DND-41 (cell line): ENCODE measurements around the gene C10orf90.

Experiments
- EZH2 ChIP-seq: IDR thresholded peaks from 3 replicates; pipeline ENCODE4 v1.6.1; 2012; ENCODE audit warnings: borderline replicate concordance, low read depth, mild to moderate bottlenecking, moderate library complexity, low read length, inconsistent platforms; ENCODE audit not compliant: severe bottlenecking
- TF ChIP-seq, protein P1 (sequence below): IDR thresholded peaks from 2 replicates; pipeline ENCODE4 v1.5.1; 2012; ENCODE audit warnings: borderline replicate concordance, low read length, moderate library complexity, mild to moderate bottlenecking; ENCODE audit not compliant: poor library complexity, severe bottlenecking; ENCODE audit errors: extremely low read depth

DNA sequence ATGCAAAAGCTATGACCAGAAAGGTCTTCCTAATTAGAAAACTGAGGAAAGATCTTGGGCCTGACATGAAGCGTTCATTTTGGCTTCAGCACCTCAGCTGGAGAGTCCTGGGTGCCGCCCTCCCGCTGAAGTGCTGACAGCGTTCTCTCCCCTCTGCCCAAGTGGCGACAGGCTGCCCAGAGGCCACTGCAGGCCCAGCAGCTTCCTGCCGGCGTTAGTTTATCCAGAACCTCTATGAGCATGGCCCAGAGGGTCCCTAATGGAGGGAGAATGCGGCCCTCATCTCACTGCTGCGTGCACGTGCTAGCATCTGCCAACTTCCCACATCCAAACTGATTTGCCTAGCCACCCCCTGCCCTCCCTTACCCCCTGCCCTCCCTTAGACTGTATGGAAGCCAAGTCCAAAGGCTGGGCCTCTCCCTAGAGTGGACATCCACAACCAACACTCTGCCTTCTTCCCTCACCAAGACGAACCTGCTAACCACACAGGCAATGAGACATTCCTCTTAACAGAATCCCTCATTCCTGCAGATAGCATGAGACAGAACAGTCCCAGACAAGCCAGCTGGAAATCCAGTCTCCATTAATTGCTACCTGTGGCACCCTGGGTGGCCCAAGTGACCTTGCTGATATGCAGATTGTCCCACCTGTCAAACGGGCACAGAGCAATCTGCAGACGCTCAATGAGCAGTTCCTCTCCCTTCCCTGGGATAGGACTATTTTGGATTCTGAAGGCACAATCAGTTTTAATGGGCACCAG is 108.4 kb downstream of the C10orf90 start:
- TF ChIP-seq EZH2: no peak
- TF ChIP-seq, protein P1, sequence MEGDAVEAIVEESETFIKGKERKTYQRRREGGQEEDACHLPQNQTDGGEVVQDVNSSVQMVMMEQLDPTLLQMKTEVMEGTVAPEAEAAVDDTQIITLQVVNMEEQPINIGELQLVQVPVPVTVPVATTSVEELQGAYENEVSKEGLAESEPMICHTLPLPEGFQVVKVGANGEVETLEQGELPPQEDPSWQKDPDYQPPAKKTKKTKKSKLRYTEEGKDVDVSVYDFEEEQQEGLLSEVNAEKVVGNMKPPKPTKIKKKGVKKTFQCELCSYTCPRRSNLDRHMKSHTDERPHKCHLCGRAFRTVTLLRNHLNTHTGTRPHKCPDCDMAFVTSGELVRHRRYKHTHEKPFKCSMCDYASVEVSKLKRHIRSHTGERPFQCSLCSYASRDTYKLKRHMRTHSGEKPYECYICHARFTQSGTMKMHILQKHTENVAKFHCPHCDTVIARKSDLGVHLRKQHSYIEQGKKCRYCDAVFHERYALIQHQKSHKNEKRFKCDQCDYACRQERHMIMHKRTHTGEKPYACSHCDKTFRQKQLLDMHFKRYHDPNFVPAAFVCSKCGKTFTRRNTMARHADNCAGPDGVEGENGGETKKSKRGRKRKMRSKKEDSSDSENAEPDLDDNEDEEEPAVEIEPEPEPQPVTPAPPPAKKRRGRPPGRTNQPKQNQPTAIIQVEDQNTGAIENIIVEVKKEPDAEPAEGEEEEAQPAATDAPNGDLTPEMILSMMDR: no peak
